Mesothelial cell of epicardium (in vitro differentiated cells): ENCODE data around the gene MAP1S. TPM values are rescaled to one million over a fixed set of nuclear protein-coding genes. Genes with fewer than 3 reads are reported as not detected.

ENCODE experiments used
- DNase-seq, 2 experiments: peaks; one replicate each; pipeline ENCODE4 v3.0.0; 2021; ENCODE audit warnings: low spot score in 2 of 2; ENCODE audit not compliant: unreplicated experiment in 2 of 2
- H3K27ac Mint-ChIP-seq: 2 replicates; pipeline ENCODE4 v1.8.0; 2021; ENCODE audit warnings: mixed read lengths
- H3K27me3 Mint-ChIP-seq: 2 replicates; pipeline ENCODE4 v1.8.0; 2021; ENCODE audit warnings: low read depth, mixed read lengths
- H3K36me3 Mint-ChIP-seq: 2 replicates; pipeline ENCODE4 v1.8.0; 2021; ENCODE audit warnings: mixed read lengths
- H3K4me1 Mint-ChIP-seq: 2 replicates; pipeline ENCODE4 v1.8.0; 2021; ENCODE audit warnings: mixed read lengths
- H3K4me3 Mint-ChIP-seq: 2 replicates; pipeline ENCODE4 v1.8.0; 2021; ENCODE audit warnings: mild to moderate bottlenecking, moderate library complexity, mixed read lengths
- H3K9me3 Mint-ChIP-seq: 2 replicates; pipeline ENCODE4 v1.8.0; 2021; ENCODE audit warnings: mixed read lengths
- CTCF ChIP-seq: fragments of 200-600 bp; sonication (generic); IDR thresholded peaks from one replicate; pipeline ENCODE4 v1.5.0; 2021; ENCODE audit warnings: antibody characterized with exemption; ENCODE audit not compliant: unreplicated experiment
- total RNA-seq: library from RNA; stranded (reverse); gene quantifications from 3 replicates; pipeline ENCODE4 v1.2.1, GENCODE V29; 2021

MAP1S gene
- total RNA-seq, 1 donor from 2014 or later = 66.1 TPM

DNA sequence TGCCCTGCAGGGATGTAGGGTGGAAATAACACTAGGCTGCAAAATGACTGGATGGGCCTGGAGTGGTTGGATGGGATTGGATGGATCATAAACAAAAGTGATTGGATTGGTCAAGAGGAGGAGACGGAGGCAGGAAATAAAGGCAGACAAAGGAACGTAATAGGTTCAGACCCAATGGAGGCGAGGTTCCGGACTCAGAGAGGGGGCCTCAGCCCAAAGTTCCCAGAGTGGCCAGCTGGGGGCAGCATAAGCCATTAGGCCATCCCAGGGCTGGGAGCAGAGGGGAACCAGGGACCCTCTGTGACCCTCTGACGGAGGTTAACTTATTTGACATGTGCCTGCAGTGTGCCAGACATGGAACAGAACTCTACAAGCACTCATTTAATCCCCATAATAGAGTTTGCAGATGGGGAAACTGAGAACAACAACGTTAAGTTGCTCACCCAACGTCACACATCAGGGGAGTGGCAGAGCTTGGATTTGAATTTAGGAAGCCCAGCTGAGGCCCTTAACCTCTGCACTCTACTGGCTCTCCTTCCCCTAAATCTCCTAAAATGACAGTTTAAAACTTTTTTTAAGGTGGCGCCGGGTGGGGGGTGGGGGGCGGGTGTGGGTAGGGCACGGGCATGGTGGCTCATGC, 15.3 kb upstream of the MAP1S start:
- no peaks in the 10 kb centered on the region for H3K36me3 Mint-ChIP-seq
- no peak overlapping the region for H3K27ac Mint-ChIP-seq
- H3K9me3 Mint-ChIP-seq = no peaks in the 10 kb centered on the region
- peaks cover 21% of the 10 kb centered on the region for H3K27me3 Mint-ChIP-seq
- DNase-seq = no peak
- peak; percentile 57 for TF ChIP-seq CTCF
- no peak overlapping the region for H3K4me3 Mint-ChIP-seq
- no peaks in the 10 kb centered on the region for H3K4me1 Mint-ChIP-seq

- peaks cover under 1% of the 10 kb centered on the region for H3K4me1 Mint-ChIP-seq
- peaks cover 9% of the 10 kb centered on the region for H3K27me3 Mint-ChIP-seq
- TF ChIP-seq CTCF = no peak
- H3K27ac Mint-ChIP-seq = no peak overlapping the region
- no peaks in the 10 kb centered on the region for H3K9me3 Mint-ChIP-seq
- DNase-seq = no peak
- no peak overlapping the region for H3K4me3 Mint-ChIP-seq
- H3K36me3 Mint-ChIP-seq = no peaks in the 10 kb centered on the region
Measured at GRCh38 chr19:17706750-17707181, 12.5 kb upstream of the MAP1S start.

GRCh38 chr19:17711851-17712250, 7.4 kb upstream of the MAP1S start:
- Mint-ChIP-seq H3K9me3 (no peaks in the 10 kb centered on the region), H3K4me1 (peaks cover 4% of the 10 kb centered on the region), H3K27ac (peak overlapping the region; percentile 50), H3K27me3 (peaks cover 7% of the 10 kb centered on the region), H3K36me3 (no peaks in the 10 kb centered on the region), H3K4me3 (no peak overlapping the region)
- no peak for DNase-seq
- TF ChIP-seq CTCF = no peak

GRCh38 chr19:17716309-17716929, 2.9 kb upstream of the MAP1S start:
- peak; percentile 21 for TF ChIP-seq CTCF
- H3K9me3 Mint-ChIP-seq = no peaks in the 10 kb centered on the region
- no peaks in the 10 kb centered on the region for H3K27me3 Mint-ChIP-seq
- H3K36me3 Mint-ChIP-seq = peaks cover 1% of the 10 kb centered on the region
- peaks cover 27% of the 10 kb centered on the region for H3K4me1 Mint-ChIP-seq
- H3K4me3 Mint-ChIP-seq = no peak overlapping the region
- H3K27ac Mint-ChIP-seq = no peak overlapping the region
- DNase-seq = no peak

GRCh38 chr19:17718550-17718946, 732 bp upstream of the MAP1S start:
- Mint-ChIP-seq H3K9me3 (no peaks in the 10 kb centered on the region), H3K27me3 (no peaks in the 10 kb centered on the region), H3K4me3 (peak overlapping the region; percentile 83), H3K36me3 (peaks cover 4% of the 10 kb centered on the region), H3K4me1 (peaks cover 23% of the 10 kb centered on the region), H3K27ac (peak overlapping the region; percentile 79)
- no peak for TF ChIP-seq CTCF
- no peak for DNase-seq
